Breast epithelium (tissue), 3 donors: Measurements from ENCODE around the gene BCAN.

Experiments used
- CTCF ChIP-seq, 3 donors: fragments of 450-650 bp; IDR thresholded peaks; one replicate each; pipeline ENCODE4 v1.5.1; 2016 to 2017; ENCODE audit warnings: antibody characterized with exemption in 3 of 3, mild to moderate bottlenecking in 3 of 3, moderate library complexity in 3 of 3
- POLR2A ChIP-seq: fragments of 450-650 bp; IDR thresholded peaks from one replicate; pipeline ENCODE4 v1.6.1; 2016; ENCODE audit warnings: antibody characterized with exemption, mild to moderate bottlenecking, moderate library complexity

GRCh38 chr1:156667968-156668709 is 26.2 kb downstream of the BCAN start:
- no peak for TF ChIP-seq CTCF (IDR thresholded peaks at IDR 0.05)
- TF ChIP-seq POLR2A = no peak
